Measurements from ENCODE around the gene NXPE3. TPM values are rescaled to one million over a fixed set of nuclear protein-coding genes. Genes with fewer than 3 reads are reported as not detected.
"Not testable (repeated sequence)": the region's sequence is repeated elsewhere in the genome, so short reads cannot be mapped to it uniquely, and the experiment has no call there.

Gene NXPE3
- total RNA-seq, 1 experiment from 2014 or later = 37.6 TPM

DNA sequence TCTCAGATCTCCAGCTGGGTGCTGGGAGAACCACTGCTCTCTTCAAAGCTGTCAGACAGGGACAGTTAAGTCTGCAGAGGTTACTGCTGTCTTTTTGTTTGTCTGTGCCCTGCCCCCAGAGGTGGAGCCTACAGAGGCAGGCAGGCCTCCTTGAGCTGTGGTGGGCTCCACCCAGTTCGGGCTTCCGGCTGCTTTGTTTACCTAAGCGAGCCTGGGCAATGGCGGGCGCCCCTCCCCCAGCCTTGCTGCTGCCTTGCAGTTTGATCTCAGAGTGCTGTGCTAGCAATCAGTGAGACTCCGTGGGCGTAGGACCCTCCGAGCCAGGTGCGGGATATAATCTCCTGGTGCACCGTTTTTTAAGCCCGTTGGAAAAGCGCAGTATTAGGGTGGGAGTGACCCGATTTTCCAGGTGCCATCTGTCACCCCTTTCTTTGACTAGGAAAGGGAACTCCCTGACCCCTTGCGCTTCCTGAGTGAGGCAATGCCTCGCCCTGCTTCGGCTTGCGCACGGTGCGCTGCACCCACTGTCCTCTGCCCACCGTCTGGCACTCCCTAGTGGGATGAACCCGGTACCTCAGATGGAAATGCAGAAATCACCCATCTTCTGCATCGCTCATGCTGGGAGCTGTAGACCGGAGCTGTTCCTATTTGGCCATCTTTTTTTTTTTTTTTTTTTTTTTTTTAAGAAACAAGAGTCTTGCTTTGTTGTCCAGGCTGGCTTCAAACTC is 25.5 kb upstream of the NXPE3 start:
- H3K4me1 ChIP-seq (ENCODE audit: insufficient read depth, low read length, poor library complexity, severe bottlenecking); H3K4me3 ChIP-seq (ENCODE audit: low read depth, low read length, poor library complexity, severe bottlenecking); BruUV-seq (replicated peaks); H3K27me3 ChIP-seq (replicated peaks; ENCODE audit: insufficient read depth, low read depth, low read length, poor library complexity); DNase-seq (ENCODE audit: low spot score); H3K9me3 ChIP-seq (ENCODE audit: low read depth, low read length, poor library complexity, severe bottlenecking); intact Hi-C loops (cut with micrococcal nuclease; ENCODE audit: unreplicated experiment); POLR2A ChIA-PET (ENCODE audit: low non-redundant PET); CTCF ChIA-PET; H3K27ac ChIP-seq (ENCODE audit: low read depth, low read length, poor library complexity, severe bottlenecking): not testable (repeated sequence)
- peaks cover 42% of the 10 kb centered on the region for H3K36me3 ChIP-seq (ENCODE audit: insufficient read depth, low read length, poor library complexity, severe bottlenecking)

DNA sequence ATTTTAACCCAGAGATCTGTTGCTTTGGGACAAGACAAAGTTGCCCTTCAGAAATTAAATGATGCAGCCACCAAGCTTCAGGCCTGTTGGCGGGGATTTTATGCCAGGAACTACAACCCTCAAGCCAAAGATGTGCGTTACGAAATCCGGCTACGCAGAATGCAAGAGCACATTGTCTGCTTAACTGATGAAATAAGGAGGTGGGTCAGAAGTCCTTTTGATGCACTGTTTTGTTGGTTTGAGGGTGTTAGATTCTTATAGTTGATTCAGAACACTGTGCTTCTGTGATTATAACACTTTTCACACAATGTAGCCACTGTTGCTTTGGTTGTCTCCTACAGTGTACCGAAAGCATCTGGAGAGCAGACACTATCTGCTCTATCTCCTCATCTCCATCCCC is 20.8 kb upstream of the NXPE3 start:
- no peak overlapping the region for H3K4me3 ChIP-seq (ENCODE audit: low read depth, low read length, poor library complexity, severe bottlenecking)
- no TSS peak for BruUV-seq (replicated peaks)
- TF ChIP-seq, protein P1, sequence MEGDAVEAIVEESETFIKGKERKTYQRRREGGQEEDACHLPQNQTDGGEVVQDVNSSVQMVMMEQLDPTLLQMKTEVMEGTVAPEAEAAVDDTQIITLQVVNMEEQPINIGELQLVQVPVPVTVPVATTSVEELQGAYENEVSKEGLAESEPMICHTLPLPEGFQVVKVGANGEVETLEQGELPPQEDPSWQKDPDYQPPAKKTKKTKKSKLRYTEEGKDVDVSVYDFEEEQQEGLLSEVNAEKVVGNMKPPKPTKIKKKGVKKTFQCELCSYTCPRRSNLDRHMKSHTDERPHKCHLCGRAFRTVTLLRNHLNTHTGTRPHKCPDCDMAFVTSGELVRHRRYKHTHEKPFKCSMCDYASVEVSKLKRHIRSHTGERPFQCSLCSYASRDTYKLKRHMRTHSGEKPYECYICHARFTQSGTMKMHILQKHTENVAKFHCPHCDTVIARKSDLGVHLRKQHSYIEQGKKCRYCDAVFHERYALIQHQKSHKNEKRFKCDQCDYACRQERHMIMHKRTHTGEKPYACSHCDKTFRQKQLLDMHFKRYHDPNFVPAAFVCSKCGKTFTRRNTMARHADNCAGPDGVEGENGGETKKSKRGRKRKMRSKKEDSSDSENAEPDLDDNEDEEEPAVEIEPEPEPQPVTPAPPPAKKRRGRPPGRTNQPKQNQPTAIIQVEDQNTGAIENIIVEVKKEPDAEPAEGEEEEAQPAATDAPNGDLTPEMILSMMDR (conservative IDR thresholded peaks at IDR 0.05; ENCODE audit: low read depth, low read length) = no peak
- TF ChIP-seq EZH2 (IDR thresholded peaks at IDR 0.05; ENCODE audit: borderline replicate concordance, low read depth, low read length, poor library complexity, severe bottlenecking) = no peak
- H3K4me1 ChIP-seq (ENCODE audit: insufficient read depth, low read length, poor library complexity, severe bottlenecking) = no peaks in the 10 kb centered on the region
- no peak overlapping the region for H3K27ac ChIP-seq (ENCODE audit: low read depth, low read length, poor library complexity, severe bottlenecking)
- H3K27me3 ChIP-seq (replicated peaks; ENCODE audit: insufficient read depth, low read depth, low read length, poor library complexity) = no peaks in the 10 kb centered on the region
- no peak for DNase-seq (ENCODE audit: low spot score)
- ChIA-PET CTCF (no interaction called here), POLR2A (ENCODE audit: low non-redundant PET) (no interaction called here)
- peaks cover 64% of the 10 kb centered on the region for H3K36me3 ChIP-seq (ENCODE audit: insufficient read depth, low read length, poor library complexity, severe bottlenecking)
- intact Hi-C loops (cut with micrococcal nuclease; ENCODE audit: unreplicated experiment) = no loop called here
- no peaks in the 10 kb centered on the region for H3K9me3 ChIP-seq (ENCODE audit: low read depth, low read length, poor library complexity, severe bottlenecking)

DNA sequence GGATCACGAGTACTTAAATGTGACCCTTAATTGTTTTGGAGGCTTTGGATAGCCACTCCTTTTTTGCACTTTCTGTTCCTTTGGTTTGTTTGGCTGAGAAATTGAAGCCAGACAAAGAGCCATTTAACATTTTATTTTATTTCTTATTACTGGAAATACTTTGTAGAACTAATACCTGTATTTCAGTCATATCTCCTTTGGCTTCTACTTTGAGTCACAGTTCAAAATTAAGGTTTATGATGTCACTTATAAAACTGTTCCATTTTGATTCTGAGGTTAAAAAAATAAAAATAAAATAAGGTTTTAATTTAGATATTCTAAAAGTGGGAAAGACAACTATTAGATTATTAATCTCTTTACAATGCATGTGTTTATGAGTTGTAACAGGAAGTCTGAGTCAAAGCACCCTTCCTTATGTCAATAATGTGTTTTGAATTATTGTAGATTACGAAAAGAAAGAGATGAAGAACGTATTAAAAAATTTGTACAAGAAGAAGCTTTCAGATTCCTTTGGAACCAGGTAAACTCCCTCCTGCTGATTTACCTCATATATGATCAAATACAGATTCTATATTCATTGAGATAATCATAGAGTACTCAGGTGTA is 16.9 kb upstream of the NXPE3 start:
- no TSS peak for BruUV-seq (replicated peaks)

DNA sequence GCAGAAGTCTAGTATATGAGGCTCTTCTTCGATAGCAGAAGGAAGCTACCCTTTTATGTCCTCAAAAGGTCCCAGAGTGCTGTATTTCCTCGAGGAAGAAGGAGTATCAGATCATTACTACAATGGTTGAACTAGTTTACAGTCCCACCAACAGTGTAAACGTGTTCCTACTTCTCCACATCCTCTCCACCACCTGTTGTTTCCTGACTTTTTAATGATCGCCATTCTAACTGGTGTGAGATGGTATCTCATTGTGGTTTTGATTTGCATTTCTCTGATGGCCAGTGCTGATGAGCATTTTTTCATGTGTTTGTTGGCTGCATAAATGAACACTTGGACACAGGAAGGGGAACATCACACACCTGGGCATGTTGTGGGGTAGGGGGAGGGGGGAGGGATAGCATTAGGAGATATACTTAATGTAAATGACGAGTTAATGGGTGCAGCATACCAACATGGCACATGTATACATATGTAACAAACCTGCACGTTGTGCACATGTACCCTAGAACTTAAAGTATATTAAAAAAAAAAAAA is 1.2 kb upstream of the NXPE3 start:
- CTCF ChIA-PET; H3K36me3 ChIP-seq (ENCODE audit: insufficient read depth, low read length, poor library complexity, severe bottlenecking); H3K27ac ChIP-seq (ENCODE audit: low read depth, low read length, poor library complexity, severe bottlenecking); H3K9me3 ChIP-seq (ENCODE audit: low read depth, low read length, poor library complexity, severe bottlenecking); H3K4me3 ChIP-seq (ENCODE audit: low read depth, low read length, poor library complexity, severe bottlenecking); DNase-seq (ENCODE audit: low spot score); POLR2A ChIA-PET (ENCODE audit: low non-redundant PET); intact Hi-C loops (cut with micrococcal nuclease; ENCODE audit: unreplicated experiment); BruUV-seq (replicated peaks); H3K27me3 ChIP-seq (replicated peaks; ENCODE audit: insufficient read depth, low read depth, low read length, poor library complexity): not testable (repeated sequence)
- peaks cover 33% of the 10 kb centered on the region for H3K4me1 ChIP-seq (ENCODE audit: insufficient read depth, low read length, poor library complexity, severe bottlenecking)

More for the DNA sequence above, 16.9 kb upstream of the NXPE3 start:
- POLR2A ChIA-PET (ENCODE audit: low non-redundant PET) = no interaction called here
- Histone ChIP-seq H3K4me3 (ENCODE audit: low read depth, low read length, poor library complexity, severe bottlenecking) (no peak overlapping the region), H3K27ac (ENCODE audit: low read depth, low read length, poor library complexity, severe bottlenecking) (no peak overlapping the region), H3K27me3 (replicated peaks; ENCODE audit: insufficient read depth, low read depth, low read length, poor library complexity) (no peaks in the 10 kb centered on the region), H3K36me3 (ENCODE audit: insufficient read depth, low read length, poor library complexity, severe bottlenecking) (peaks cover 51% of the 10 kb centered on the region), H3K9me3 (ENCODE audit: low read depth, low read length, poor library complexity, severe bottlenecking) (no peaks in the 10 kb centered on the region), H3K4me1 (ENCODE audit: insufficient read depth, low read length, poor library complexity, severe bottlenecking) (no peaks in the 10 kb centered on the region)
- TF ChIP-seq, protein P1 (conservative IDR thresholded peaks at IDR 0.05; ENCODE audit: low read depth, low read length) = no peak
- no peak for TF ChIP-seq EZH2 (IDR thresholded peaks at IDR 0.05; ENCODE audit: borderline replicate concordance, low read depth, low read length, poor library complexity, severe bottlenecking)
- intact Hi-C loops (cut with micrococcal nuclease; ENCODE audit: unreplicated experiment) = no loop called here
- no peak for DNase-seq (ENCODE audit: low spot score)
- CTCF ChIA-PET = no interaction called here

All from A673 (cell line).